Lung (tissue), 12 donors: ENCODE results near the gene CDC5L. TPM values are rescaled to one million over a fixed set of nuclear protein-coding genes. Genes with fewer than 3 reads are reported as not detected.

Source experiments
- ATAC-seq: fragments of 200-7000 bp; cut with Tn5 transposase; one replicate; pipeline ENCODE4 v1.9.1; 2020; ENCODE audit warnings: moderate number of reproducible peaks; ENCODE audit not compliant: insufficient read depth, low FRiP score
- DNase-seq, 3 donors: peaks; one replicate each; pipeline ENCODE4 v3.0.0-alpha.2; 2013 to 2017
- H3K27ac ChIP-seq, 2 donors: one replicate each; pipeline ENCODE4 v1.5.1; 2013; ENCODE audit warnings: mild to moderate bottlenecking in 2 of 2, moderate library complexity in 2 of 2, control low read depth in 1 of 2, inconsistent platforms in 1 of 2, low read depth in 1 of 2, low read length in 1 of 2
- H3K27me3 ChIP-seq, 3 donors: one replicate each; pipeline ENCODE4 v1.5.1; 2013; ENCODE audit warnings: low read length in 2 of 3; ENCODE audit not compliant: control insufficient read depth in 3 of 3, insufficient read depth in 3 of 3
- H3K36me3 ChIP-seq, 4 donors: one replicate each; pipeline ENCODE4 v1.5.1; 2013; ENCODE audit warnings: low read length in 4 of 4, mild to moderate bottlenecking in 1 of 4, moderate library complexity in 1 of 4; ENCODE audit not compliant: control insufficient read depth in 4 of 4, insufficient read depth in 4 of 4
- H3K4me1 ChIP-seq, 5 donors: one replicate each; pipeline ENCODE4 v1.5.1; 2013; ENCODE audit warnings: low read length in 5 of 5, mild to moderate bottlenecking in 2 of 5, moderate library complexity in 1 of 5; ENCODE audit not compliant: control insufficient read depth in 5 of 5, insufficient read depth in 5 of 5
- H3K4me3 ChIP-seq: one replicate; pipeline ENCODE4 v1.5.1; 2013; ENCODE audit warnings: mild to moderate bottlenecking, control low read depth, moderate library complexity
- H3K9ac ChIP-seq, 2 donors: one replicate each; pipeline ENCODE4 v1.5.1; 2013; ENCODE audit warnings: low read length in 2 of 2, control low read depth in 1 of 2; ENCODE audit not compliant: insufficient read depth in 1 of 2
- H3K9me3 ChIP-seq, 4 donors: one replicate each; pipeline ENCODE4 v1.5.1; 2013; ENCODE audit warnings: low read length in 3 of 4, mild to moderate bottlenecking in 1 of 4, moderate library complexity in 1 of 4; ENCODE audit not compliant: control insufficient read depth in 4 of 4, insufficient read depth in 3 of 4
- CTCF ChIP-seq: IDR thresholded peaks from 2 replicates; pipeline ENCODE4 v1.5.1; 2012; ENCODE audit warnings: mild to moderate bottlenecking; ENCODE audit errors: control extremely low read depth, extremely low read depth
- WGBS, 2 donors: extraction: QIAGEN DNeasy Blood & Tissue Kit; methylation state at CpG; one replicate each; pipeline ENCODE4 v1.1.7; 2013; 5-methylcytosine and 5-hydroxymethylcytosine counted together
- polyA plus RNA-seq, 2 donors: library from polyadenylated mRNA; stranded (reverse); fragments of 200-250 nt; gene quantifications; one replicate each; pipeline ENCODE4 v1.2.1, GENCODE V29; 2013
- total RNA-seq, 2 donors: library from RNA; depleted of rRNA in 1 of 2; stranded (reverse); fragments of >200 nt in 1 of 2; gene quantifications; one replicate each; pipeline ENCODE4 v1.2.1, GENCODE V29; 2014 to 2021
- donor health status: control.
- donor health status: control.
- donor health status: Bipolar disorder and iron deficiency.
- donor health status: healthy.
- donor health status: DM: yes; HTN: yes; CAD: no.

The CDC5L gene
- total and polyA plus RNA-seq, 4 donors, result 5.1 to 26.8 (median 11.3) TPM

GRCh38 chr6:44438827-44439226 lies 51.3 kb downstream of the CDC5L start:
- no peak for DNase-seq
- Histone ChIP-seq H3K4me1 (peaks cover 0 to 13% (median 0%) of the 10 kb centered on the region in 5 donors), H3K9me3 (peaks cover 0 to 6% (median 2%) of the 10 kb centered on the region in 4 donors), H3K9ac (no peak overlapping the region), H3K27me3 (no peaks in the 10 kb centered on the region), H3K4me3 (no peak overlapping the region), H3K27ac (no peak overlapping the region), H3K36me3 (peaks cover 2 to 17% (median 9%) of the 10 kb centered on the region in 4 donors)
- ATAC-seq, result no peak
- no peak for TF ChIP-seq CTCF

- H3K9me3 ChIP-seq, result peaks cover 0 to 6% (median 2%) of the 10 kb centered on the region in 4 donors
- no peak overlapping the region for H3K9ac ChIP-seq
- peaks cover 0 to 14% (median 0%) of the 10 kb centered on the region in 5 donors for H3K4me1 ChIP-seq
- no peak overlapping the region for H3K4me3 ChIP-seq
- H3K27ac ChIP-seq, result peak overlapping the region in 1 of 2 donors; percentile 21
- TF ChIP-seq CTCF, result no peak
- DNase-seq (no peak), ATAC-seq (no peak)
- H3K27me3 ChIP-seq, result no peaks in the 10 kb centered on the region
- peaks cover 1 to 22% (median 13%) of the 10 kb centered on the region in 4 donors for H3K36me3 ChIP-seq
- WGBS, 2 donors, result 86 to 91% methylated on average over 6 of the region's 6 CpGs
Measured at GRCh38 chr6:44439270-44440045, 52.0 kb downstream of the CDC5L start.

GRCh38 chr6:44441091-44441855 lies 53.8 kb downstream of the CDC5L start:
- TF ChIP-seq CTCF, result no peak
- 80 to 89% methylated on average over 5 of the region's 5 CpGs for WGBS, 2 donors
- no peaks in the 10 kb centered on the region for H3K27me3 ChIP-seq
- H3K9ac ChIP-seq, result no peak overlapping the region
- no peak for DNase-seq
- peaks cover 0 to 18% (median 1%) of the 10 kb centered on the region in 5 donors for H3K4me1 ChIP-seq
- no peak overlapping the region for H3K27ac ChIP-seq
- no peak for ATAC-seq
- peaks cover 4 to 33% (median 19%) of the 10 kb centered on the region in 4 donors for H3K36me3 ChIP-seq
- H3K9me3 ChIP-seq, result peaks cover 0 to 6% (median 2%) of the 10 kb centered on the region in 4 donors
- no peak overlapping the region for H3K4me3 ChIP-seq
